Lung (tissue), 12 donors: ENCODE results near the gene SMIM44. TPM values are rescaled to one million over a fixed set of nuclear protein-coding genes. Genes with fewer than 3 reads are reported as not detected.
"Not testable (repeated sequence)": the region's sequence is repeated elsewhere in the genome, so short reads cannot be mapped to it uniquely, and the experiment has no call there.

Experiments used
- ATAC-seq: fragments of 200-7000 bp; cut with Tn5 transposase; one replicate; pipeline ENCODE4 v1.9.1; 2020; ENCODE audit warnings: moderate number of reproducible peaks; ENCODE audit not compliant: insufficient read depth, low FRiP score
- DNase-seq, 3 donors: peaks; one replicate each; pipeline ENCODE4 v3.0.0-alpha.2; 2013 to 2017
- H3K27ac ChIP-seq, 2 donors: one replicate each; pipeline ENCODE4 v1.5.1; 2013; ENCODE audit warnings: mild to moderate bottlenecking in 2 of 2, moderate library complexity in 2 of 2, control low read depth in 1 of 2, inconsistent platforms in 1 of 2, low read depth in 1 of 2, low read length in 1 of 2
- H3K27me3 ChIP-seq, 3 donors: one replicate each; pipeline ENCODE4 v1.5.1; 2013; ENCODE audit warnings: low read length in 2 of 3; ENCODE audit not compliant: control insufficient read depth in 3 of 3, insufficient read depth in 3 of 3
- H3K36me3 ChIP-seq, 4 donors: one replicate each; pipeline ENCODE4 v1.5.1; 2013; ENCODE audit warnings: low read length in 4 of 4, mild to moderate bottlenecking in 1 of 4, moderate library complexity in 1 of 4; ENCODE audit not compliant: control insufficient read depth in 4 of 4, insufficient read depth in 4 of 4
- H3K4me1 ChIP-seq, 5 donors: one replicate each; pipeline ENCODE4 v1.5.1; 2013; ENCODE audit warnings: low read length in 5 of 5, mild to moderate bottlenecking in 2 of 5, moderate library complexity in 1 of 5; ENCODE audit not compliant: control insufficient read depth in 5 of 5, insufficient read depth in 5 of 5
- H3K4me3 ChIP-seq: one replicate; pipeline ENCODE4 v1.5.1; 2013; ENCODE audit warnings: mild to moderate bottlenecking, control low read depth, moderate library complexity
- H3K9ac ChIP-seq, 2 donors: one replicate each; pipeline ENCODE4 v1.5.1; 2013; ENCODE audit warnings: low read length in 2 of 2, control low read depth in 1 of 2; ENCODE audit not compliant: insufficient read depth in 1 of 2
- H3K9me3 ChIP-seq, 4 donors: one replicate each; pipeline ENCODE4 v1.5.1; 2013; ENCODE audit warnings: low read length in 3 of 4, mild to moderate bottlenecking in 1 of 4, moderate library complexity in 1 of 4; ENCODE audit not compliant: control insufficient read depth in 4 of 4, insufficient read depth in 3 of 4
- WGBS, 2 donors: extraction: QIAGEN DNeasy Blood & Tissue Kit; methylation state at CpG; one replicate each; pipeline ENCODE4 v1.1.7; 2013; 5-methylcytosine and 5-hydroxymethylcytosine counted together
- polyA plus RNA-seq, 2 donors: library from polyadenylated mRNA; stranded (reverse); fragments of 200-250 nt; gene quantifications; one replicate each; pipeline ENCODE4 v1.2.1, GENCODE V29; 2013
- total RNA-seq, 2 donors: library from RNA; depleted of rRNA in 1 of 2; stranded (reverse); fragments of >200 nt in 1 of 2; gene quantifications; one replicate each; pipeline ENCODE4 v1.2.1, GENCODE V29; 2014 to 2021
- TF ChIP-seq, protein P1 (sequence below): IDR thresholded peaks from 2 replicates; pipeline ENCODE4 v1.5.1; 2012; ENCODE audit warnings: mild to moderate bottlenecking; ENCODE audit errors: control extremely low read depth, extremely low read depth
- donor health status: control.
- donor health status: control.
- donor health status: Bipolar disorder and iron deficiency.
- donor health status: healthy.
- donor health status: DM: yes; HTN: yes; CAD: no.

Gene SMIM44
- total and polyA plus RNA-seq, 4 donors: not detected

DNA sequence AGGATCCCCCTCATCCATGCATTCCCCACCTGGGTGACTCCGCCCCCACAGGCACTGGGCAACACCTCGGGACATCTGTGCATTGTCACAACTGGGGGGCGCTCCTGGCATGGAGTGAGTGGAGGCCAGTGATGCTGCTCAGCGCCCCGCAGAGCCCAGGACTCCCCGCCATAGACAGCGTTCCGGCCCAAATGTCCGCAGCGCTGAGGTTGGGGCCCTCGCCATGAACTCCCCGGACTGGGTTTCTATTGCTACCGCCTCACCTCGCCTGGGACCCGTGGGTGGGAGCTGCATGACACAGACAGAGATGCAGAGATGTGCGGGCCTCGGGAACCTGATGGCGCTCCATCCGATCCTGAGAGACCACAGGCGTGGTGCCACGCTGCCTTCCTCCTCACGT is 27.5 kb upstream of the SMIM44 start:
- H3K27ac ChIP-seq: no peak overlapping the region
- TF ChIP-seq, protein P1, sequence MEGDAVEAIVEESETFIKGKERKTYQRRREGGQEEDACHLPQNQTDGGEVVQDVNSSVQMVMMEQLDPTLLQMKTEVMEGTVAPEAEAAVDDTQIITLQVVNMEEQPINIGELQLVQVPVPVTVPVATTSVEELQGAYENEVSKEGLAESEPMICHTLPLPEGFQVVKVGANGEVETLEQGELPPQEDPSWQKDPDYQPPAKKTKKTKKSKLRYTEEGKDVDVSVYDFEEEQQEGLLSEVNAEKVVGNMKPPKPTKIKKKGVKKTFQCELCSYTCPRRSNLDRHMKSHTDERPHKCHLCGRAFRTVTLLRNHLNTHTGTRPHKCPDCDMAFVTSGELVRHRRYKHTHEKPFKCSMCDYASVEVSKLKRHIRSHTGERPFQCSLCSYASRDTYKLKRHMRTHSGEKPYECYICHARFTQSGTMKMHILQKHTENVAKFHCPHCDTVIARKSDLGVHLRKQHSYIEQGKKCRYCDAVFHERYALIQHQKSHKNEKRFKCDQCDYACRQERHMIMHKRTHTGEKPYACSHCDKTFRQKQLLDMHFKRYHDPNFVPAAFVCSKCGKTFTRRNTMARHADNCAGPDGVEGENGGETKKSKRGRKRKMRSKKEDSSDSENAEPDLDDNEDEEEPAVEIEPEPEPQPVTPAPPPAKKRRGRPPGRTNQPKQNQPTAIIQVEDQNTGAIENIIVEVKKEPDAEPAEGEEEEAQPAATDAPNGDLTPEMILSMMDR: no peak
- H3K9me3 ChIP-seq: no peaks in the 10 kb centered on the region
- peaks cover 0 to 15% (median 5%) of the 10 kb centered on the region in 5 donors for H3K4me1 ChIP-seq
- DNase-seq (no peak), ATAC-seq (no peak)
- no peak overlapping the region for H3K4me3 ChIP-seq
- H3K9ac ChIP-seq: no peak overlapping the region
- H3K27me3 ChIP-seq: no peaks in the 10 kb centered on the region
- peaks cover 0 to 16% (median 9%) of the 10 kb centered on the region in 4 donors for H3K36me3 ChIP-seq
- 92 to 95% methylated on average over 21 to 22 of the region's 22 CpGs for WGBS, 2 donors

DNA sequence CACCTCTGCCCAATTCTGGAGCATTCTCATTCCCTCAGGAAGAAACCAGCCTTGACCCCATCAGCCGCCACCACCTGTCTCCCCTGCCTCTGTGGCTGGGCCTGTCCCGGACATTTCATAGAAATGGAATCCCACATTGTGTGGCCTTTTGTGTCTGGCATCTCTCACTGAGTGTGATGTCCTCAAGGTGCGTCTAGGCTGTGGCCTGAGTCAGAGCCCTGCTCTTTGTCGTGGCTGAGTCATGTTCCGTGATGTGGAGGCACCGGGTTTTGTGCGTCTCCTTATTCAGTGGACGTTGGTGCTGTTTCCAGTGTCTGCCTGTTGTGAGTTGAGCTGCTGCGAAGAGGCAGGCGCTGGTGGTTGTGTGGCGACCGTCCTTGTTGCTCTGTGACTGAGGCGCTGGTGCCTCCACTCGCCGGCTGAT is 26.3 kb upstream of the SMIM44 start:
- no peak overlapping the region for H3K27ac ChIP-seq
- TF ChIP-seq, protein P1: no peak
- no peak for ATAC-seq
- 91 to 92% methylated on average over 15 of the region's 15 CpGs for whole genome bisulfite sequencing, 2 donors
- no peak overlapping the region for H3K9ac ChIP-seq
- no peaks in the 10 kb centered on the region for H3K27me3 ChIP-seq
- no peak overlapping the region for H3K4me3 ChIP-seq
- H3K9me3 ChIP-seq: no peaks in the 10 kb centered on the region
- H3K36me3 ChIP-seq: peaks cover 0 to 15% (median 9%) of the 10 kb centered on the region in 4 donors
- H3K4me1 ChIP-seq: peaks cover 0 to 18% (median 5%) of the 10 kb centered on the region in 5 donors
- DNase-seq: no peak

DNA sequence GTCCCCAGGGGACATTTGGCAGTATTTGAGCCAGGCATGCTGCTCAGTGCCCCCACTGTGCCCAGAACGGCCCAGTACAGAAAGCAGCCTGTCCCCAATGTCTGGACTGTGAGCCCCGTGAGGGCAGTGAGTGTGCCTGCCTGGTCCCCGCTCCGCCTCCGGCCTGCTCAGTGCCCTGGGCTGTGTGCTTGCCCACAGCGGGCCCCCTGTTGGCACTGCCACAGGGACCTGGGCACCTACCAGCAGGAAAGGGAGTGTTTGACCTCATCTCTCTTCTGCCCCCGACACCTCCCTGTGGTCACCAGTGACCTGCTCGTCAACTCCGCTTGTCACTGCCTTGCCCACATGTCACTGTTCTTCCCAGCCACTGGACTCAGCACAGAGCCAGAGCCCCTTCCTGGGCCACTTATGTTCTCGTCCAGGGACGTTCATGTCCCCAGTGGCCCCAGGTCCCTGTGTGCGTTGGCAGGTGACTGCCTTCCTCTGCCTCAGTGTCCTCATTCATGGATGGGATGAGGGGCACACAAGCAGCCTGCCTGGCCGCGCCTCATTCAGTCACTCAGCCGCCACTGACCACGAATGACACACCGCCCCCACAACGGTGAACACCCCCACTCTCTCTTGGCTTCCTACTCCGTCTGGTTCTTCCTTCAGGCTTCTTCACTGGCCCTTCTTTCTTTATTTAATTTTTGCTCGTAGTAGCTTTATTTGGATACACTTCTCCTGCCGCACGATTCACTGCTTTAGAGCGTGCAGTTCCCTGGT is 25.7 kb upstream of the SMIM44 start:
- Histone ChIP-seq H3K4me1 (peaks cover 0 to 18% (median 5%) of the 10 kb centered on the region in 5 donors), H3K36me3 (peaks cover 0 to 15% (median 9%) of the 10 kb centered on the region in 4 donors), H3K27ac (no peak overlapping the region), H3K4me3 (no peak overlapping the region), H3K9me3 (no peaks in the 10 kb centered on the region), H3K27me3 (no peaks in the 10 kb centered on the region), H3K9ac (no peak overlapping the region)
- ATAC-seq (no peak), DNase-seq (no peak)
- TF ChIP-seq, protein P1: no peak
- 86 to 88% methylated on average over 23 of the region's 23 CpGs for WGBS, 2 donors

DNA sequence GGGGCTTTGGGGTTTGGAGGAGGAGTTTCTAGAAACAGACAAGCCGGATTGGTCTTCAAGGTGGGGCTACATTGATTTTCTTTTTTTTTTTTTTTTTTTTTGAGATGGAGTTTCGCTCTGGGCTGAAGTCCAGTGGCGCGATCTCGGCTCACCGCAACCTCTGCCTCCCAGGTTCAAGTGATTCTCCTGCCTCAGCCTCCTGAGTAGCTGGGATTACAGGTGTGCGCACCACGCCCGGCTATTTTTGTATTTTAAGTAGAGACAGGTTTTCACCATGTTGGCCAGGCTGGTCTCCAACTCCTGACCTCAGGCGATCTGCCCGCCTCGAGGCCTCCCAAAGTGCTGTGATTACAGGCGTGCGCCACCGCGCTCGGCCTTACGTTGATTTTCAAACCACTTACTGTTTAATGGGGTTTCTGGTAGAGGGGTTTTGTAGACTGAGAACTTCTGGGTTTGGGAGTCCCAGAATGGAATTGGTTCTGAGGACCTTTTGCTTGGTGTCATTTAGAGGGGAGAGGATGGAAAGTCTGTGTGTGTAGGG is 24.9 kb upstream of the SMIM44 start:
- WGBS, 2 donors: 90 to 94% methylated on average over 17 to 18 of the region's 18 CpGs
- peaks cover 0 to 18% (median 5%) of the 10 kb centered on the region in 5 donors for H3K4me1 ChIP-seq
- not testable (repeated sequence) for H3K4me3 ChIP-seq, H3K27me3 ChIP-seq, ATAC-seq, H3K27ac ChIP-seq, DNase-seq, H3K9ac ChIP-seq, H3K9me3 ChIP-seq
- H3K36me3 ChIP-seq: peaks cover 0 to 15% (median 9%) of the 10 kb centered on the region in 4 donors
